Stimulated activated CD8-positive, alpha-beta memory T cell treated with anti-CD3 and anti-CD28 coated beads, Interleukin-4, amount 100 ng/mL, for 1 hour (primary cell): ENCODE data around the gene TP73.

Experiments
- DNase-seq, 2 donors: peaks; one replicate each; pipeline ENCODE4 v3.0.0-alpha.2; 2020; ENCODE audit warnings: low read depth in 2 of 2, low spot score in 1 of 2

TP73 gene

GRCh38 chr1:3685222-3685621 is 32.9 kb downstream of the TP73 start:
- DNase-seq, result no peak

DNA sequence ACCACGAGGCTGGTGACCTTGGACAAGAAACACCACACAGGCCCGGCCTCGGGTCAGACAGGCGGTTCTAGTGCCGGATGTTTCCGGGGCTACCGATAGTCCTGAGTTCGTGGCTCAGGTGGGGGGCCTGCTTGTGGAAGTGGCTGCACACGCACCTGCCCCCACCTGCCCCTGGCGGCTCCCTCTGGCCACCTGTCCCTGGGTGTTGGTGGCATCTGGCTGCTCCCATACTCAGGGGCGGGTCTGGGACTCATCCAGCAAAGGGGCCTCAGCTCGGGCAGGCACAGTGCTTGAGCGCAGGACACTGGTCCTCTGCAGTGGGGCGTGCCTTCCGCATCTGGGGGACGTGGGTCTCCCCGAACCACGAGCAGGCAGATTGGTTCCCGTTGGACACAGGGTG is 33.6 kb downstream of the TP73 start:
- DNase-seq, result no peak

DNA sequence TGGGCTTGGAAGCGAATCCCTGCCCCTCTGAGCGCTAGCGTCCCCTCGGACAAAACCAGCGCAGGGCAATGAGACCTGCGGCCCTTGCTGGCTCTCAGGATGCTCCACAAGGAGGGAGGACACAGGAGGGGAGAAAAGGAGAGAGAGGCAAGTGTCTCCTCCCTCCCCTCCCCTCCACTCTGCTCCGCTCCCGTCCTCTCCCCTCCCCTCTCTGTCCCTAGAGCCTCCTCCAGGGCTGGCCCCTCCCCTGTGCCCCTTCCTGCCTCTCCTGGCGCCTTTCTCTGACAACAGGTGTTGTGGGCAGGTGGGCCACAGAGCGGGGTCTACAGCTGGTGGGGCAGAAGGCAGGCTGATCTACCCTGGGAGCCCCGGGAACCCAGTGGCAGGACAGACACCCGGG is 35.2 kb downstream of the TP73 start:
- no peak for DNase-seq

DNA sequence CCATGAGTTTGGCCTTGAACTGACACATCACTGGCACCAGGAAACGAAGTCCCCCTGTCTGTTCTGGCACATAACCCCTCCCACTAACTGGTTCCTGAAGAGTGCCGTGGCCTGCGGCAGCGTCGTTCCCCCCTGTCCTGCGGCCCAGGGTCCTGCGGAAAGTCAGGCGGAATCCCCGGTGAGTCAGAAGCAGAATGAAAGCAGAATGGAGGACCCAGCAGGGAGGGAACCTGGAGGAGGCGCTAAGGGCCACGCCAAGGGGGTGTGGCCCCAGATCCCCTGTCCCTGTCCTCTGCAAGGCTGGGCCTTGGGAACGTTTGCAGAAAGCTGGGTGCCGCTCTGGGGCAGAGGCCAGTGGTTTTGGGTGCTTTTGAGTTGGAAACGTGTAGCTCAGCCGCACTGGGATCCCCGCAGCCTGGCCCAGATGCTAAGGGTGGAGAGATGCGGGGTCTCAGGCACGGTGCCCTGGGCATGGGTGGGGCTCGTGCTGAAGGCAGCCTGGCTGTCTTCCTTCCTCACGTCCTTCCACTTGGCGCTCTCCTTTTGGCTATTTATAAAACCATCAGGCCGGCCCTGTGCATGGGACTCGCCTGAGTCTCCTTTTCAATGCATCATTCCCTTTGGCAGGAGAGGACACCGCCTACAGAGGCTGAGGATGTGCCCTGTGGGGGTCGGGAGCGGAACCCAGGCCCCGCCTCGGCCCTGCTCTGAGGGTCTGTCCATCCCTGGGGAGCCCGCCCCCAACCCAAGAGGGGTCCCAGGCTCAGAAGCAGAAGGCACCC is 36.2 kb downstream of the TP73 start:
- no peak for DNase-seq

- DNase-seq, result no peak
Measured at GRCh38 chr1:3689138-3689750, 36.9 kb downstream of the TP73 start.

DNA sequence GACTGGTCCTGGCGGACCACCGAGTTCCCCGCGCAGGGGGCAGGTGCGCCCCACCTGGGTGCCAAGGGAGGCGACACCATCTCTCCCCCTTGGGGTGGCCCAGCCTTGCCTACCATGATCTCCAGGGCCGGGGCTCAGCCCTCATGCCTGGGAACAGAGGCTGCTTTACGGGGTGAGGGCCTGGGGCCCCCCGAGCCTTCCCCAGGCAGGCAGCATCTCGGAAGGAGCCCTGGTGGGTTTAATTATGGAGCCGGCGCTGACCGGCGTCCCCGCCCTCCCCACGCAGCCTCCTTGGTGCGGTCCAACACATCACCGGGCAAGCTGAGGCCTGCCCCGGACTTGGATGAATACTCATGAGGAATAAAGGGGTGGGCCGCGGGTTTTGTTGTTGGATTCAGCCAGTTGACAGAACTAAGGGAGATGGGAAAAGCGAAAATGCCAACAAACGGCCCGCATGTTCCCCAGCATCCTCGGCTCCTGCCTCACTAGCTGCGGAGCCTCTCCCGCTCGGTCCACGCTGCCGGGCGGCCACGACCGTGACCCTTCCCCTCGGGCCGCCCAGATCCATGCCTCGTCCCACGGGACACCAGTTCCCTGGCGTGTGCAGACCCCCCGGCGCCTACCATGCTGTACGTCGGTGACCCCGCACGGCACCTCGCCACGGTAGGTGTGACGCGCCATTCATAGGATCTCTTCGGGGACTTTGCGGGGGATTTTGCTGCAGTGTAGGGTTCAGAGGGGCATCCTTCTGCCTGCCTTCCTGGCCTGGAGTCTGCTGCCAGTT is 38.2 kb downstream of the TP73 start:
- no peak for DNase-seq

DNA sequence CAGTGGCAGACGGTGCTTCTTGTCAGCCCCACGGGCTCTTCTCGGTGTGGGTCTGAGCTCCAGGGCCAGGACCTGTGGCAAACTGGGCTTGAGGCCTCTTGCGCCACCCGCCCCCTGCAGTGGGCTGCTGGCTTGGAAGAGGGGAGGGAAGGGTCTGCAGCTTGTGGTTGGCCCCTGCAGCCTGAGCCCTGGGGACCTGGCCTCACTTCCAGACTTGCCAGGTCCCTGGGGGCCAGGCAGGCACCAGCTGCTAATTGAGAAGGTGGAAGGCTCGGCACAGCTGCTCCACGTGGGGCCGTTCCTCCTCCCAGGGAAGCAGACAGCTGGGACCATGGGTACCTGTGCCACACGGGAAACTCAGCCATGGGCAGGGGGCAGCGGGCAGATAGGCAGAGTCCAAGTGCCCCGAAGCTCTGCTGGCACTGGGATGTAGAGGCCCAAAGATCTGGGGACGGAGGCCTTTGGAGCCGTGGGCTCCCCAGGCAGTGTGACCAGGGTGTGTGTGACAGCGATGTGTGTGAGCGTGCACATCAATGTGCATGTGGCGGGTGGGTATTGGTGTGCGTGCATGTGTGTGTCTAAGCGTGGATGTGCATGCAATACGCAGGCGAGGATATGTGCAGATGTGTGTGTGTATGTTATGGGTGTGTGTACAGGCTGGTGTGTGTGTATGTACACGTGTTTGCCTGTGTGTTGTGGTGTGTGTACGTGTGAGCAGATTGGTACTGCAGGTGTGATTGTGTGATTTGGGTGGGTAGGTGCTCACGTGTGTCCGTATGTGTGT is 39.3 kb downstream of the TP73 start:
- no peak for DNase-seq

DNA sequence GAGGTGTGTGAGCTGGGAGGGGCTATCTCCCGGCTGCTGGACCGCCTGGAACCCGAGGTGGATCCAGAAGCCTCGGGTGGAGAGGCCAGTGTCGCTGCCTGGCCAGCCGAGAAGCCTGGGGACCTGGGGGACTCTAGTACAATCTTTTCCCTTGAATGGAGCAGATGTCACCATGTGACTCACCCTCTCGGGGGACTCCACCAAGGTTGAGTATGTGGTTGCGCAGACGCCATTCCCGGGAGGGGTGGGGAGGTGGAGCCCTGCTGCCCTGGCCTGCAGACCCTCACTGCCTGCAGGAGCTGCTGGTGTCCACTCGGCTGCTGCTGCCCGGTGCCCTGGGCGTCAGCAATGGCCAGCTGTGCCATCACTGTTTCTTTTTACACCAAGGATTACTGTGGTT is 40.3 kb downstream of the TP73 start:
- DNase-seq, result no peak

- DNase-seq, result no peak
Measured at GRCh38 chr1:3693321-3693720, 41.0 kb downstream of the TP73 start.

DNA sequence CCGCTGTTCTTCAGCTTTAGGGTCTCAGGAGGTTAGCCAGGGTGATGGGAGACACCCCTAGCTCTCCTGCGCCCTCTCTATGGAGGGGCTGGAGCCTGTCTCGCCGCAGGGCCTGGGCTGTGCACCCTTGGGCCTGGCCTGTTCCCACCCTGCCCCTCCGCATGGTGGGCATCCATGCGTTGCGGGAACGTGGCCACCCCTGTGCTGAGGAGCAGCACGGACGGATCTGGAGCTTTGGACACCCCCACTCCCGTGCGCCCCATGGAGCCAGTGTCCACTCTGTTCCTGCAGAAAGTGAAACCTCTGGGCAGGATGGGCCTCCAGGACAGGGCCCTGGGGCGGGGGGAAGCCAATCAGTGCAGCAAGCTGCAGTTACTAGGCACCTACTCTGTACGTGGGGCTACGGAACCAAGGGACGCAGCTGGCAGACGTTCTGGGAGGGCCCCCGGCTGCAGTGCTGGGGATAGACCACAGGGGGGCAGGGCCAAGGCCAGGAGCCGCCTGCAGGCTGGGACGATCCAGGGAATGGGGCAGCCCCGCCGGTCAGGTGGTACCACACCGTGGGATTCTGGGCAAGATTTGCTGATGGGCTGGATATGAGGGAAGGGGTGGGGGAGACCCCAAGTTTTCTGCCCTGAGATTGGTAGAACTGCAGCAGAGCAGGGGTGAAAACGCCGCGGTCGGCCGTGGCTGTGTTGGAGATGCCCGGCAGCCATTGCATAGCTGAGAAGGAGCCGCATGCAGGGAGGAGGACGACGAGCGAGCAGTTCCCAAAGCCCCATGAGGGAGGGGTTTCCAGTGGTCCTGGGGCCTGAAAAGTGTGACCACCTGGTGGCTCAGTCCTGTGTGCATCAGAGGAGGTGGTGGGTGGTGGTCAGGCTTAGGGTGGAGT is 43.3 kb downstream of the TP73 start:
- DNase-seq, result no peak

GRCh38 chr1:3696689-3697088 is 44.4 kb downstream of the TP73 start:
- DNase-seq, result no peak

GRCh38 chr1:3697104-3697503 is 44.8 kb downstream of the TP73 start:
- no peak for DNase-seq

DNA sequence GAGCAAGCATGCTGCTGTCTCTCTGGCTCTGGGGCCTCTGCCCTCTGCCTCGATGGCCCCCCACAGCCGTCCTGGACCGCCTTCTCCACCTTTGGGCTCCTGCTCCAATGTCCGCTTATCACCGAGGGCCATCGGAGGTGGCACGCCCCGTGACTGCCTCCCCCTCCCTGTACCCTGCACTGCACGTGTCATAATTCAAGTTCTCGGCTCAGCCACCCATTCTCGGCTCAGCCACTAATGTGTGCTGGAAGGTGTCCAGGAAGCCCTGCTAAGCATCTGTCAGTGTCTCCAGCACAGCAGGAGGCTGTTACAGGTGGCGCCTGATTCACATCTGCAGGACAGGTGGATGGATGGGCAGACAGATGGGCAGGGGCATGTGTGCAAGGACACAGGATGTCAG is 45.5 kb downstream of the TP73 start:
- DNase-seq, result no peak

GRCh38 chr1:3698660-3699408 is 46.5 kb downstream of the TP73 start:
- DNase-seq, result no peak

GRCh38 chr1:3699596-3699995 is 47.3 kb downstream of the TP73 start:
- DNase-seq, result no peak

GRCh38 chr1:3700631-3701030 is 48.3 kb downstream of the TP73 start:
- DNase-seq, result no peak

DNA sequence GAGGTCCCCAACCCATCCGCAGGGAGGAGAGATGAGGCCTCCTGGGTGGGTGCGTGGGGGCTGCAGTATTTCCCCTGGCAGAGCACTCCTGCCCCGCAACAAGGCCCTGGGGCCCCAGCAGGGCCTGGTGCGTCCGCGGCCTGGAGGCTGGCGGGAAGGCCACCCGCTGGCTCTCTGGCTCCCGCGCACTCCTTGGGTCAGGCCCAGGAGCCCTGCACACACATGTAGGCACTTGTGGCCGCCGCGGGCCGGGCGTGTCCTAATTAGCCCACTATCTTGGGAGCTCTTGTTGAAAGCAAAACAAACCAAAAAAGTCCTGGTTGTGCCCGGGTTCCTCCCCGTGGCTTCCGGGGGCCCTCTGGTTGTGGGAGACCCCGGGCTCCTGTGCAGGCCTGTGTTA is 50.2 kb downstream of the TP73 start:
- DNase-seq, result no peak

- DNase-seq, result no peak
Measured at GRCh38 chr1:3702990-3703728, 50.8 kb downstream of the TP73 start.

DNA sequence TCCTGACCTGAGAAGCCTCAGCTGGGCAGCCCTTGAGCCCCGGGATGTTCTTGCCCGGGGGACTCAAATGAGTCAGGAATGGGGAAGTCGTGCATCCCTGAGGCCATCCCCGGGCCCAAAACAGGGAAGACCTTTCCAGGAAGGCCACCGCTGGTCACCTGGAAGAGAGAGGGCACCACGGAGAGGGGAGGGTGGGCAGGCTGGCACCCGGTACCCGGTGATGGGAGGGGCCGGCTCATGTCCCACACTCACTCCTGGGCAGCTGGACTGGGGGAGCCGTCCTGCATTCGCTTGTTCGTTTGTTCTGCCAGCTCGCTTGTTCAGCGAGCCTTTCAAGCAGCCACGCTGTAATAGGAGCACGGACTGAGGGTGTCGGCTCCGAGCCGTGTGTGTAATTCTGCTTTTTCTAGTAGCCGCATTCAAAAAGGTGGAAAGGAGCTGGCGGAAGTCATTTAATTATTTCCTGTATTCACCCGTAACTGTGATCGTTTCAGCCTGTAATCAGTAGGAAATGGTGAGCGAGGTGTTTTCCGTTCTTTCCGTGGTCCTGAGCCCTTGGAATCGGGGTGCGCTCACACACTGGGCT is 51.6 kb downstream of the TP73 start:
- no peak for DNase-seq
